HG03342 (cell line): ENCODE data around the gene OXLD1.

Experiments
- ATAC-seq: cut with Tn5 transposase; IDR thresholded peaks from one replicate; pipeline ENCODE4 v1.9.1; 2021; ENCODE audit warnings: mild to moderate bottlenecking, moderate library complexity; ENCODE audit not compliant: unreplicated experiment

Gene OXLD1

GRCh38 chr17:81702934-81703746, 36.7 kb upstream of the OXLD1 start, which contains the start of gene MRPL12:
MRPL12 (plus strand) TSS chr17:81703367; CDS start chr17:81703502, 135 bp downstream.
- peak; percentile 82 for ATAC-seq

- no peak for ATAC-seq
These were observed 35.1 kb upstream of the OXLD1 start for GRCh38 chr17:81701288-81702071.

- no peak for ATAC-seq
These were observed 34.2 kb upstream of the OXLD1 start for GRCh38 chr17:81700353-81701287.

GRCh38 chr17:81697261-81698044, 31.0 kb upstream of the OXLD1 start:
- ATAC-seq = no peak

- ATAC-seq = no peak
These were observed 30.0 kb upstream of the OXLD1 start for GRCh38 chr17:81696218-81696941.

GRCh38 chr17:81695801-81696200, 29.4 kb upstream of the OXLD1 start:
- no peak for ATAC-seq

GRCh38 chr17:81695211-81695610, 28.8 kb upstream of the OXLD1 start:
- ATAC-seq = no peak

GRCh38 chr17:81694810-81695209, 28.4 kb upstream of the OXLD1 start:
- no peak for ATAC-seq

GRCh38 chr17:81693509-81694210, 27.3 kb upstream of the OXLD1 start:
- no peak for ATAC-seq

- ATAC-seq = no peak
These were observed 25.2 kb upstream of the OXLD1 start for GRCh38 chr17:81691608-81692007.

GRCh38 chr17:81691196-81691595, 24.8 kb upstream of the OXLD1 start:
- no peak for ATAC-seq

GRCh38 chr17:81690549-81690948, 24.1 kb upstream of the OXLD1 start:
- no peak for ATAC-seq

- no peak for ATAC-seq
These were observed 23.7 kb upstream of the OXLD1 start for GRCh38 chr17:81690066-81690465.

- ATAC-seq = no peak
These were observed 22.2 kb upstream of the OXLD1 start for GRCh38 chr17:81688616-81689015.

GRCh38 chr17:81687770-81688541, 21.6 kb upstream of the OXLD1 start:
- no peak for ATAC-seq

GRCh38 chr17:81686614-81687013, 20.2 kb upstream of the OXLD1 start:
- no peak for ATAC-seq

- ATAC-seq = no peak
These were observed 18.7 kb upstream of the OXLD1 start for GRCh38 chr17:81685108-81685507.

- no peak for ATAC-seq
These were observed 18.1 kb upstream of the OXLD1 start for GRCh38 chr17:81684442-81684911.
